Ovary (tissue), 3 donors: ENCODE measurements around the gene GAREM2.

Source experiments
- POLR2A ChIP-seq: fragments of 450-650 bp; IDR thresholded peaks from one replicate; pipeline ENCODE4 v1.6.1; 2017; ENCODE audit warnings: antibody characterized with exemption, mild to moderate bottlenecking, moderate library complexity
- TF ChIP-seq, protein P1 (sequence below), 3 donors: fragments of 450-650 bp in 2 of 3; fragments of 200-600 bp in 1 of 3; IDR thresholded peaks; one replicate each; pipeline versions ENCODE4 v1.5.1 to v1.8.0; 2016 to 2022; ENCODE audit warnings: antibody characterized with exemption in 3 of 3, mild to moderate bottlenecking in 1 of 3
- donor health status: DM: no; HTN: no; CAD: no.

DNA sequence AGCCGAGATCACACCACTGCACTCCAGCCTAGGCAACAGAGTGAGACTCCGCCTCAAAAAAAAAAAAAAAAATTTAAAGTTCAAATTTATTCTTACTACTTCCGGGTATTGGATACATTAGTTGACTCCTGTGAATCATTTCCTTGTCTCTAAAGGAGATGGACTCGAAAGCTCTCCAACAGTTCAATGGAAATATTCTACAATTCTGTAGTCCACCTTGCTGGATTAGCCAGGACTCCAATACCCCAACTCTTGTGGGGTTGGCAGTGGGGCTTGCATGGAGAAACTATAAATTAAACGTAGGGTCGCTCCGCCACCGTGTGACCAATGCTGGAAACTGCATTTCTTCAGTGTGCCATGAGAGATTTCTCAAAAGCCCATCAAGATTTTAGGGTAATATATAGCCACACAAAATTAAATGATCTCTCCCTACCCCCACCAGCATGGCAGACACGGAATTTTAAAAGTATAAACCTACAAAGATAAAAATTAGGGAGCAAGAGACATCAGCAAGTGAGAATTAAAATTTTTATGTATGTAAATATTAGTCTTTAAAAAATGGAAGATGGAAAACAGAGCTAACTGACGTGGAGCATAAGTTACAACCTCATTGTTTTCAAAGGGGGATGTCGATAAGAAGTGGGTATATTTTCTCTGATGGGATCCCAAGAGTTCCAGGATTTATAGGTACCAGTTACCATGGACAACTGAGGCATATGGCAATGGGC is 27.8 kb upstream of the GAREM2 start:
- no peak for TF ChIP-seq POLR2A
- TF ChIP-seq, protein P1, sequence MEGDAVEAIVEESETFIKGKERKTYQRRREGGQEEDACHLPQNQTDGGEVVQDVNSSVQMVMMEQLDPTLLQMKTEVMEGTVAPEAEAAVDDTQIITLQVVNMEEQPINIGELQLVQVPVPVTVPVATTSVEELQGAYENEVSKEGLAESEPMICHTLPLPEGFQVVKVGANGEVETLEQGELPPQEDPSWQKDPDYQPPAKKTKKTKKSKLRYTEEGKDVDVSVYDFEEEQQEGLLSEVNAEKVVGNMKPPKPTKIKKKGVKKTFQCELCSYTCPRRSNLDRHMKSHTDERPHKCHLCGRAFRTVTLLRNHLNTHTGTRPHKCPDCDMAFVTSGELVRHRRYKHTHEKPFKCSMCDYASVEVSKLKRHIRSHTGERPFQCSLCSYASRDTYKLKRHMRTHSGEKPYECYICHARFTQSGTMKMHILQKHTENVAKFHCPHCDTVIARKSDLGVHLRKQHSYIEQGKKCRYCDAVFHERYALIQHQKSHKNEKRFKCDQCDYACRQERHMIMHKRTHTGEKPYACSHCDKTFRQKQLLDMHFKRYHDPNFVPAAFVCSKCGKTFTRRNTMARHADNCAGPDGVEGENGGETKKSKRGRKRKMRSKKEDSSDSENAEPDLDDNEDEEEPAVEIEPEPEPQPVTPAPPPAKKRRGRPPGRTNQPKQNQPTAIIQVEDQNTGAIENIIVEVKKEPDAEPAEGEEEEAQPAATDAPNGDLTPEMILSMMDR (IDR thresholded peaks at IDR 0.05), result peak; percentile 52 to 71 (median 69)
